HFFc6 (cell line): ENCODE measurements around the gene KANSL1. TPM values are rescaled to one million over a fixed set of nuclear protein-coding genes. Genes with fewer than 3 reads are reported as not detected.

Source experiments
- DNase-seq: peaks from one replicate; pipeline ENCODE4 v3.0.0-alpha.2; 2018
- H3K27ac Mint-ChIP-seq: 2 replicates; pipeline ENCODE4 v1.8.0; 2020; ENCODE audit warnings: mild to moderate bottlenecking, mixed read lengths
- H3K27me3 Mint-ChIP-seq: 2 replicates; pipeline ENCODE4 v1.8.0; 2021; ENCODE audit warnings: mild to moderate bottlenecking, moderate library complexity, mixed read lengths; ENCODE audit not compliant: insufficient read depth
- H3K36me3 Mint-ChIP-seq: 2 replicates; pipeline ENCODE4 v1.8.0; 2021; ENCODE audit warnings: low read depth, mixed read lengths
- H3K4me1 Mint-ChIP-seq: 2 replicates; pipeline ENCODE4 v1.8.0; 2020; ENCODE audit warnings: low read depth, mixed read lengths
- H3K4me3 Mint-ChIP-seq: 2 replicates; pipeline ENCODE4 v1.8.0; 2020; ENCODE audit warnings: mild to moderate bottlenecking, moderate library complexity, mixed read lengths
- H3K9me3 Mint-ChIP-seq: 2 replicates; pipeline ENCODE4 v1.8.0; 2020; ENCODE audit warnings: mild to moderate bottlenecking, mixed read lengths
- CTCF ChIP-seq: fragments of 200-600 bp; sonication (generic); IDR thresholded peaks from 2 replicates; pipeline ENCODE4 v1.5.0; 2021; ENCODE audit warnings: antibody characterized with exemption, mild to moderate bottlenecking
- total RNA-seq, 6 experiments: library from RNA; stranded (reverse); fragmentation: NEBNext Ultra II Directional; extraction: Animal tissue kit (Norgen Biotek cat#: 25700); gene quantifications; 2 replicates in 1 of 6; 3 replicates in 5 of 6; pipeline ENCODE4 v1.2.3, GENCODE V29; 2021

The KANSL1 gene
- total RNA-seq, 6 experiments from 2014 or later = 23.8 to 33.0 (median 27.7) TPM

- Mint-ChIP-seq H3K4me1 (peaks cover 51% of the 10 kb centered on the region), H3K36me3 (peaks cover 41% of the 10 kb centered on the region), H3K4me3 (no peak overlapping the region), H3K9me3 (no peaks in the 10 kb centered on the region), H3K27ac (no peak overlapping the region), H3K27me3 (no peaks in the 10 kb centered on the region; the same call in 1 of the 2 replicates)
- TF ChIP-seq CTCF = no peak
- DNase-seq = no peak
Measured at GRCh38 chr17:46169913-46170638, 23.2 kb downstream of the KANSL1 start.

DNA sequence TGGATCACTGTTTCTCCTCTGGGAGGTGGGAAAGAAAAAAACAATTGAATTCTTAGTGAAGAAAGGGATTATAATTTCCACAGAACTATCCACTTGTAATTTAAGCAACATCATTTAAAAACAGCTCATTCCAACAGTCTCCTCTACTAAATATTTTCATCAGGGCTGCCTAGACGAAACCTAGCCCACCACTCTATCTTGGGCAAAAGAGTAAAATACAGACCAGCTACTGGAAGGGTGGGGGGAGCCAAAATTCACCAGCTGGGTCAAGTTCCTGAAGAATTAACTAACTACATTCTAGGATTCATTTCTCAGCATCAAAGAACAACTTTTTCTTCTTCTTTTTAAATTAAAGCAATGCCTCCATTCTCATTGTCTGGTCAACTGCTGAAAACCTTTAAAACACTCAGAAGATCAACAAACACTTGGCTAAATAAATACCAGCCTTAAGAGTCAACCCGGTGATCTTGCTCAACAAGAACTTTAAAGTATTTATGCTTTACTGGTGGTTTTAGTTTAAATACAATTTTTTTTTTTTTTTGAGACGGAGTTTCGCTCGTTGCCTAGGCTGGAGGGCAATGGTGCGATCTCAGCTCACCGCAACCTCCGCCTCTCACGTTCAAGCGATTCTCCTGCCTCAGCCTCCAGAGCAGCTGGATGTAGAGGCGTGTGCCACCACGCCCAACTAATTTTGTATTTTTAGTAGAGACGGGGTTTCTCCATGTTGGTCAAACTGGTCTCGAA lies 25.2 kb downstream of the KANSL1 start:
- peak; percentile 71 for DNase-seq
- H3K4me1 Mint-ChIP-seq = peaks cover 59% of the 10 kb centered on the region
- peaks cover 51% of the 10 kb centered on the region for H3K36me3 Mint-ChIP-seq
- no peak for TF ChIP-seq CTCF
- peak overlapping the region; percentile 82 for H3K4me3 Mint-ChIP-seq
- peak overlapping the region; percentile 87 for H3K27ac Mint-ChIP-seq
- no peaks in the 10 kb centered on the region for H3K9me3 Mint-ChIP-seq
- peaks cover 3% of the 10 kb centered on the region for H3K27me3 Mint-ChIP-seq

DNA sequence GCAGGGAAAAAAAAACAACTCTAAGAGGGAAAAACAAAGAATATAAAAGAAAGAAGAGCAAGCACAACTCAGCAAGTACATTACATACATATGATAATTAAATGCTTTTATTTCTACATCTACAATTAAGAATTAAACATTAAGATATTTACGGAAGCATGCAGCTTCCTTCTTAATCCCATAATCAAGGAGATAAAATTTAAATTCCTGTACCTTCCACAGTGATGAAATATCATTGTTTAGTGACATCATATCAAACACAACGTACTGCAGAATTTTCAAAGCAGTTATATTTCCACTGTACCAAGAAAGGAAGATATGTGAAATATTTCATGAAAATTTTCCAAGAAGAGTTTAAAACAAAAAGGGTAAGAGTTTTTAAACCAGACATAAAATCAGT lies 26.0 kb downstream of the KANSL1 start:
- peaks cover 58% of the 10 kb centered on the region for H3K36me3 Mint-ChIP-seq
- peaks cover 60% of the 10 kb centered on the region for H3K4me1 Mint-ChIP-seq
- no peak for TF ChIP-seq CTCF
- H3K27ac Mint-ChIP-seq = peak overlapping the region; percentile 87; the same call in 1 of the 2 replicates
- no peak overlapping the region; the same call in 1 of the 2 replicates for H3K4me3 Mint-ChIP-seq
- no peaks in the 10 kb centered on the region for H3K9me3 Mint-ChIP-seq
- H3K27me3 Mint-ChIP-seq = peaks cover 3% of the 10 kb centered on the region
- DNase-seq = no peak

DNA sequence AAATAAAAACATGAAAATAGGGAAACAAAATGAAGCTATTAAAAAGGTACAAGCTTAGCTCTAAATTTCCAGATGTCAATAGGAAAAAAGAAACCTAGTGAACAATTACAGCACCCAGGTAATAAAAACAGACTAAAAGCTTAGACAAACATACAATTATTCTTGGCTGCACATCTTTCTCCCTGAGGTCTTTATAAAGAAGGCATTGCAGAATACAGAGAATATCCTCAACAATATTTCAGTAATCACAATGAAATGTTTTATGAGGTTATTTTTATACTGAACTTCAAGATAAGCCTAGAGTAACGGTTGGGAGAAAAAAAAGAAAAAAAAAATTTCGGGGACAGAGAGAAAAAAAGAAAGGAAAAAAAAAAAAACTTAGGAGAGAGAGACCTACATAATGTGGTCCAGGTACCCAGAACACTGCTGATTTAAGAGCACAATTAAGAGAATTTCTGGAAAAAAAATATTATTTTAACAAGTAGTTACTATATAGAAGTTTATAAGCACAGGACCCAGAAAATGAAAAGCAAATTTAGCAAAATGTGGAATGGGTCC lies 26.5 kb downstream of the KANSL1 start:
- H3K9me3 Mint-ChIP-seq = no peaks in the 10 kb centered on the region
- H3K27me3 Mint-ChIP-seq = peaks cover 3% of the 10 kb centered on the region
- peaks cover 55% of the 10 kb centered on the region for H3K36me3 Mint-ChIP-seq
- peaks cover 64% of the 10 kb centered on the region for H3K4me1 Mint-ChIP-seq
- peak overlapping the region; percentile 26; the same call in 1 of the 2 replicates for H3K4me3 Mint-ChIP-seq
- H3K27ac Mint-ChIP-seq = peak overlapping the region; percentile 48; the same call in 1 of the 2 replicates
- no peak for TF ChIP-seq CTCF
- no peak for DNase-seq

GRCh38 chr17:46163929-46164594 lies 29.2 kb downstream of the KANSL1 start:
- Mint-ChIP-seq H3K36me3 (peaks cover 29% of the 10 kb centered on the region), H3K4me1 (peaks cover 78% of the 10 kb centered on the region), H3K27ac (no peak overlapping the region), H3K4me3 (no peak overlapping the region), H3K9me3 (no peaks in the 10 kb centered on the region), H3K27me3 (peaks cover 3% of the 10 kb centered on the region)
- no peak for DNase-seq
- TF ChIP-seq CTCF = no peak
